SH-SY5Y (cell line): ENCODE results near the gene TLCD3B.

Source experiments
- GATA2 ChIP-seq: IDR thresholded peaks from 2 replicates; pipeline ENCODE4 v1.6.1; 2011; ENCODE audit warnings: mild to moderate bottlenecking, low read depth, low read length
- GATA3 ChIP-seq: IDR thresholded peaks from 2 replicates; pipeline ENCODE4 v1.6.1; 2011; ENCODE audit warnings: low read depth, mild to moderate bottlenecking, low read length, moderate library complexity

TLCD3B gene

DNA sequence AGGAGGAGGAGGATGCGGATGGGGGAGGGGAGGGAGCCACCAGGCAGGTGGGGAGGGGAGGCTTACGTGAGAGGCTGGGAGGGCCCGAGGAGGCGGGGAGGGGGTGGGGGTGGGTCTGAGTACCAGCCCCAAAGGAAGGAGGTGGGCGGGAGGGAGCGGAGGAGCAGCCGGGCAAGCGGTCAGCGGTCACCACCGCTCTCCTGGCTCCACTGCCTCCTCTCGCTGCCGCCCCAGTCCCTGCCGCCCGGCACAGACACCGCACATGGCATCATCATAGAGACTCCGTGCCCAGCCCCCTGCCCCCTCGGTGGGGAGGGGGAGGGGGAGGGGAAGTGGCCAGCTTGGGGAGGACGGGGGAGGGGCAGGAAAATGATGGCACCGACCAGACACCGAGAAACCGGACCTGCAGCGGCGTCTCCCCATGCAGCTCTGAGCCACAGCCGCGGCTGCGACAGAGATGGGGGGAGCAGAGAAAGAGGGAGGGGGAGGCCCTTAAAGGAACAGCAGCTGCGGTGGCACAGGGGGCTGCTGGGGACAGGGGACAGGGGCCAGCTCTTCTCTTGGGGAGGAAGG, at the start of gene TLCD3B:
TLCD3B (minus strand) TSS at position 431 of the 573 bp plus-strand sequence. CDS start 744 bp downstream, outside the sequence.
- TF ChIP-seq GATA2 (no peak), GATA3 (no peak)

DNA sequence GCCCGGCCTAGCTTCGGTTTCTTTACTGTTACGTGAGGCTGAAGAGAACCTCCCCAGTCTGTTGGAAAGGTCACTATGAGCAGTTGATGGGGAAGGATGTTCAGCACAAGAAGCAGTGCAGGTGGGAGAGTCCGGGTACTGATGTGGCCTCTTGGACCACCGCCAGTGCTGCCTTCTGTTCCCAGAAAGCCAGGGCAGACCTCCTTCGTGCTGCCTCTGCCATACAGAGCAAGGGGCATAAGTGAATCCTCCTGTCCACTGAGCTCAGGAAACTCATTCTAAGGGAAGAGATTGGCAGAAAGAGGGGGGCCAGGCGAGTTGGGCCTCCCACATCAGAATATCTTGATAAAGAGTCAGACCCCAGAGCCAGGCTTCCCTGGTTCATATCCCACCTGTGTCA, 48.4 kb upstream of the TLCD3B start:
- no peak for TF ChIP-seq GATA3
- TF ChIP-seq GATA2 = no peak

GRCh38 chr16:30078744-30079143, 47.7 kb upstream of the TLCD3B start:
- no peak for TF ChIP-seq GATA2
- no peak for TF ChIP-seq GATA3

GRCh38 chr16:30077656-30078055, 46.6 kb upstream of the TLCD3B start:
- TF ChIP-seq GATA3 = no peak

GRCh38 chr16:30076276-30076791, 45.3 kb upstream of the TLCD3B start:
- no peak for TF ChIP-seq GATA3
- no peak for TF ChIP-seq GATA2

GRCh38 chr16:30075503-30076275, 44.6 kb upstream of the TLCD3B start, which contains the start of gene PPP4C:
Gene PPP4C, plus strand, starts transcription at chr16:30075994. Its CDS starts 384 bp downstream, at chr16:30076378.
- TF ChIP-seq GATA2 = no peak
- TF ChIP-seq GATA3 = no peak

GRCh38 chr16:30070490-30070889, 39.4 kb upstream of the TLCD3B start:
- TF ChIP-seq GATA3 (no peak), GATA2 (no peak)

DNA sequence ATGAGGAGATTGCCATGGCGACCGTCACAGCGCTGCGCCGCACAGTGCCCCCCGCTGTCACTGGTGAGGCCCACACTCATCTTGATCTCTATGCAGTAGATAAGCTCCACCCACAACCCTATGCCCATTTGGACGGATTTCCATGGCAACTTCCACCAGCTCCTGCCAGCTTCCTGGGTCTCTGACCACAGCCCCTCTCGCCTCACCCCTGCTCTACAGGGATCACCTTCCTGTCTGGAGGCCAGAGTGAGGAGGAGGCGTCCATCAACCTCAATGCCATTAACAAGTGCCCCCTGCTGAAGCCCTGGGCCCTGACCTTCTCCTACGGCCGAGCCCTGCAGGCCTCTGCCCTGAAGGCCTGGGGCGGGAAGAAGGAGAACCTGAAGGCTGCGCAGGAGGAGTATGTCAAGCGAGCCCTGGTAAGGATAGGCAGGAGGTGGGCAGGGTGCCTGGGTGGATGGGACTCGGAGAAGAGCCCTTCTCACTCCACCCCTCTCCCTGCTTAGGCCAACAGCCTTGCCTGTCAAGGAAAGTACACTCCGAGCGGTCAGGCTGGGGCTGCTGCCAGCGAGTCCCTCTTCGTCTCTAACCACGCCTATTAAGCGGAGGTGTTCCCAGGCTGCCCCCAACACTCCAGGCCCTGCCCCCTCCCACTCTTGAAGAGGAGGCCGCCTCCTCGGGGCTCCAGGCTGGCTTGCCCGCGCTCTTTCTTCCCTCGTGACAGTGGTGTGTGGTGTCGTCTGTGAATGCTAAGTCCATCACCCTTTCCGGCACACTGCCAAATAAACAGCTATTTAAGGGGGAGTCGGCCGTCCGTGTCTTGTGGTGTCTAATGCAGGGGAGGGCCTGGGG, 38.8 kb upstream of the TLCD3B start:
- TF ChIP-seq GATA2 (no peak), GATA3 (no peak)

- TF ChIP-seq GATA2 (no peak), GATA3 (no peak)
Observed at GRCh38 chr16:30068750-30069610, 37.9 kb upstream of the TLCD3B start.

- TF ChIP-seq GATA3 (no peak), GATA2 (no peak)
Observed at GRCh38 chr16:30068333-30068732, 37.3 kb upstream of the TLCD3B start.

- TF ChIP-seq GATA2 (no peak), GATA3 (no peak)
Observed at GRCh38 chr16:30067584-30067916, 36.5 kb upstream of the TLCD3B start.

GRCh38 chr16:30066761-30067583, 35.9 kb upstream of the TLCD3B start:
- TF ChIP-seq GATA2 = no peak
- no peak for TF ChIP-seq GATA3

DNA sequence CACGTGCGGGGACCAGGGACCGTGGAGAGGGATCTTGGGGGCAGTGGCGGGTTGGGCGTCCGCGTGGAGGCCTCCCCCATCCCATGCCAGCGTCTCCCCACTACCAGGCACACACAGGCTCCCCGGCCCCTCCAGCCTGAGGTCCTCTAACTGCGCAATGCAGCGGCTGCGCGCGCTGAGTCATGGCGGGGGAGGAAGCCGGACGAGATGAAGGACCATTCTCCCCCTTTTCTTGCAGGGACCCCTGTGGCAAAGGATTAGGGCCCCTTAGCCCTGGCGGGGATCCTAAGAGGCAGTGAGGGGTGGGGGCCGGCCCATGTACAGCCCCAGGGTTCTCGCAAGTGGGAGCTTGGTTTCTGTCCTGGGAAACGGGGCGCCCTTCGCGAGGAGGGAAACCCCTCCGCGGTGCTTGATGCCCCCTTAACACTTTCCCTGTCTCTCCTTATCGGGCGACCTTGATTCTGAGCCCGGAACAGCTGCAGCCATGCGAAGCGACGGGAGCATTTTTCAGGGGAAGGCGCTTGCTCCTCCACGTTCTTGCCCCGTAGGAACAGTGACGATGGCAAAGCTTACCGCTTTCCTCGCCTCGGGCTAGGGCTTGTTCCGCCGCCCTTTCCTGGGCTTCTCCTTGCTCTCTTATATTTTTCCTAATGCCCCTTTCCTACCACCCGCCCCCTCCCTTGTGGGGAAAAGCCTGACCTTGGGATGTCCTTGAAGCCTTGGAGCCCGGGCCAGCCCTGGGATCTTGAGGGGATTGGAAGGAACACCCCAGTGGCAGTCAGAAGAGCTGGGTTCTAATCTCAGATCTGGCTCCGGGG, 35.1 kb upstream of the TLCD3B start:
- TF ChIP-seq GATA2 (no peak), GATA3 (no peak)
